AG04450 (cell line): ENCODE results near the gene MGAT4A. TPM values are rescaled to one million over a fixed set of nuclear protein-coding genes. Genes with fewer than 3 reads are reported as not detected.

Source experiments
- CTCF ChIA-PET: fragments of 300-600, 350-600 bp; formaldehyde crosslinking; extraction: SDS; loops from one replicate; lab custom pipeline; 2022; ENCODE audit warnings: antibody characterized with exemption, inconsistent platforms; lab: Charles Lee
- POLR2A ChIA-PET: fragments of 350-600 bp; formaldehyde crosslinking; extraction: SDS; loops from one replicate; lab custom pipeline; 2021; ENCODE audit warnings: antibody characterized with exemption, inconsistent platforms; lab: Yijun Ruan, JAX
- DNase-seq: peaks from one replicate; pipeline ENCODE4 v3.0.0-alpha.2; 2011; ENCODE audit warnings: low read depth, low spot score
- H3K27ac ChIP-seq: one replicate; pipeline ENCODE4 v1.5.1; 2012; ENCODE audit warnings: low read depth, low read length, control low read depth
- H3K27me3 ChIP-seq: one replicate; pipeline ENCODE4 v1.6.0; 2012; ENCODE audit warnings: low read length; ENCODE audit not compliant: control insufficient read depth, insufficient read depth
- H3K4me3 ChIP-seq: 2 replicates; pipeline ENCODE4 v1.5.1; 2011; ENCODE audit warnings: mild to moderate bottlenecking, low read depth, low read length, control low read depth
- H3K9me3 ChIP-seq: 2 replicates; pipeline ENCODE4 v1.5.1; 2012; ENCODE audit warnings: low read length; ENCODE audit not compliant: control insufficient read depth, insufficient read depth
- CTCF ChIP-seq: IDR thresholded peaks from 2 replicates; pipeline ENCODE4 v1.5.1; 2011; ENCODE audit warnings: low read depth, low read length, control low read depth, inconsistent platforms
- polyA plus RNA-seq: library from polyadenylated mRNA; depleted of rRNA; stranded (reverse); fragments of >200 nt; gene quantifications from 2 replicates; pipeline ENCODE4 v1.2.3, GENCODE V29; 2011

MGAT4A gene
- polyA plus RNA-seq, 1 experiment = 0.04 TPM

GRCh38 chr2:98709535-98709934, 21.4 kb downstream of the MGAT4A start:
- POLR2A ChIA-PET = no interaction called here
- CTCF ChIA-PET = no interaction called here

GRCh38 chr2:98708396-98709186, 22.3 kb downstream of the MGAT4A start:
- H3K27me3 ChIP-seq = peaks cover 3% of the 10 kb centered on the region
- no peak for DNase-seq
- no peak overlapping the region for H3K4me3 ChIP-seq
- TF ChIP-seq CTCF = no peak
- CTCF ChIA-PET = no interaction called here
- H3K9me3 ChIP-seq = no peaks in the 10 kb centered on the region
- no peak overlapping the region for H3K27ac ChIP-seq
- POLR2A ChIA-PET = no interaction called here

More at GRCh38 chr2:98709535-98709934, 21.4 kb downstream of the MGAT4A start:
- peaks cover 3% of the 10 kb centered on the region for H3K27me3 ChIP-seq
- no peak for DNase-seq
- no peak for TF ChIP-seq CTCF
- no peak overlapping the region for H3K4me3 ChIP-seq
- H3K27ac ChIP-seq = no peak overlapping the region
- H3K9me3 ChIP-seq = no peaks in the 10 kb centered on the region

- CTCF ChIA-PET = no interaction called here
- POLR2A ChIA-PET = no interaction called here
- Histone ChIP-seq H3K27me3 (peaks cover 3% of the 10 kb centered on the region), H3K9me3 (no peaks in the 10 kb centered on the region), H3K27ac (no peak overlapping the region), H3K4me3 (no peak overlapping the region)
- no peak for TF ChIP-seq CTCF
- no peak for DNase-seq
These were observed 24.3 kb downstream of the MGAT4A start for GRCh38 chr2:98706591-98706990.

GRCh38 chr2:98705333-98705617, 25.7 kb downstream of the MGAT4A start:
- H3K9me3 ChIP-seq = no peaks in the 10 kb centered on the region
- no peak for DNase-seq
- no peak for TF ChIP-seq CTCF
- H3K4me3 ChIP-seq = no peak overlapping the region
- H3K27ac ChIP-seq = no peak overlapping the region
- peaks cover 3% of the 10 kb centered on the region for H3K27me3 ChIP-seq
- CTCF ChIA-PET = no interaction called here
- POLR2A ChIA-PET = no interaction called here

- Histone ChIP-seq H3K4me3 (no peak overlapping the region), H3K27ac (no peak overlapping the region), H3K27me3 (peaks cover under 1% of the 10 kb centered on the region), H3K9me3 (no peaks in the 10 kb centered on the region)
- DNase-seq = no peak
- TF ChIP-seq CTCF = no peak
- ChIA-PET CTCF (interaction anchor here (0.5 to 0.8 kb wide), 2 partner anchors 11 to 55 kb away, joined by 3 to 4 read pairs; no protein-coding TSS in a partner anchor), POLR2A (no interaction called here)
These were observed 26.2 kb downstream of the MGAT4A start for GRCh38 chr2:98704499-98705332.
